Neural cell (in vitro differentiated cells): Measurements from ENCODE around the gene TMEM164.

ENCODE experiments used
- POLR2AphosphoS5 ChIP-seq: IDR thresholded peaks from 2 replicates; pipeline ENCODE4 v1.6.1; 2012
- RAD21 ChIP-seq: fragments of 450-650 bp; conservative IDR thresholded peaks from 2 replicates; pipeline ENCODE4 v1.6.1; 2014; ENCODE audit warnings: antibody characterized with exemption, mild to moderate bottlenecking, moderate library complexity
- TF ChIP-seq, protein P1 (sequence below): fragments of 450-650 bp; IDR thresholded peaks from 2 replicates; pipeline ENCODE4 v1.5.1; 2014; ENCODE audit warnings: antibody characterized with exemption, mild to moderate bottlenecking, moderate library complexity; ENCODE audit not compliant: poor library complexity, severe bottlenecking

DNA sequence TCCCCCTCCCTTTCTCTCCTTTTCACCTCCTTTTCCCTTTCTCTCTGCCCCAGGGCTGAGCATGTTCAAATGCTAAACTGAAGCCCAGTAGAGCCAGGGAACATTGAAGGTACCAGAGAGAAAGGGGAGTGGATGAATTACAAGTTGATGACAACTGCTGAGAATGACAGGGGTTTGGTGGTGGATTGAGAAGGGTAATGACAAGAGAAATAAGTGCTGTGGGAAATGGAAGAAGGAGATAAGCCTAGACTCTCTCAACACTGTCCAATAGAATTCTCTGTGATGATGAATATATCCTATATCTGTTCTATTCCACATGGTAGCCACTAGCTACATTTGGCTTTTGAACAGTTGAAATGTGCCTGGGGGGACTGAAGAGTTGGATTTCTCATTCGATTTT lies 154.5 kb downstream of the TMEM164 start:
- TF ChIP-seq, protein P1, sequence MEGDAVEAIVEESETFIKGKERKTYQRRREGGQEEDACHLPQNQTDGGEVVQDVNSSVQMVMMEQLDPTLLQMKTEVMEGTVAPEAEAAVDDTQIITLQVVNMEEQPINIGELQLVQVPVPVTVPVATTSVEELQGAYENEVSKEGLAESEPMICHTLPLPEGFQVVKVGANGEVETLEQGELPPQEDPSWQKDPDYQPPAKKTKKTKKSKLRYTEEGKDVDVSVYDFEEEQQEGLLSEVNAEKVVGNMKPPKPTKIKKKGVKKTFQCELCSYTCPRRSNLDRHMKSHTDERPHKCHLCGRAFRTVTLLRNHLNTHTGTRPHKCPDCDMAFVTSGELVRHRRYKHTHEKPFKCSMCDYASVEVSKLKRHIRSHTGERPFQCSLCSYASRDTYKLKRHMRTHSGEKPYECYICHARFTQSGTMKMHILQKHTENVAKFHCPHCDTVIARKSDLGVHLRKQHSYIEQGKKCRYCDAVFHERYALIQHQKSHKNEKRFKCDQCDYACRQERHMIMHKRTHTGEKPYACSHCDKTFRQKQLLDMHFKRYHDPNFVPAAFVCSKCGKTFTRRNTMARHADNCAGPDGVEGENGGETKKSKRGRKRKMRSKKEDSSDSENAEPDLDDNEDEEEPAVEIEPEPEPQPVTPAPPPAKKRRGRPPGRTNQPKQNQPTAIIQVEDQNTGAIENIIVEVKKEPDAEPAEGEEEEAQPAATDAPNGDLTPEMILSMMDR: no peak
- TF ChIP-seq RAD21: no peak
- TF ChIP-seq POLR2AphosphoS5: no peak
